SK-N-SH treated with all-trans-retinoic acid at 6 μM for 48 hours (cell line): ENCODE data around the gene KCNH1.

Experiments
- ISL1 ChIP-seq: fragments of 250-450 bp; sonication (Bioruptor Pico); IDR thresholded peaks from 2 replicates; pipeline ENCODE4 v2.1.2; 2022; ENCODE audit warnings: mild to moderate bottlenecking, moderate library complexity
- TSHZ2 ChIP-seq: fragments of 250-450 bp; sonication (Bioruptor Pico); IDR thresholded peaks from 2 replicates; pipeline ENCODE4 v1.5.0; 2020; ENCODE audit warnings: mild to moderate bottlenecking, moderate library complexity
- ZNF70 ChIP-seq: fragments of 450-650 bp; formaldehyde crosslinking; IDR thresholded peaks from 2 replicates; pipeline ENCODE4 v1.5.0; 2020; ENCODE audit warnings: mild to moderate bottlenecking, moderate library complexity
- TF ChIP-seq, protein P1 (sequence below): fragments of 250-450 bp; sonication (Bioruptor Pico); IDR thresholded peaks from 2 replicates; pipeline ENCODE4 v1.8.0; 2020; ENCODE audit warnings: mild to moderate bottlenecking, moderate library complexity, borderline replicate concordance

GRCh38 chr1:210750468-210750867 lies 383.5 kb downstream of the KCNH1 start:
- TF ChIP-seq ISL1 (CRISPR knock-in tag) (no peak), ZNF70 (CRISPR knock-in tag) (no peak), TSHZ2 (CRISPR knock-in tag) (no peak)
- TF ChIP-seq, protein P1, sequence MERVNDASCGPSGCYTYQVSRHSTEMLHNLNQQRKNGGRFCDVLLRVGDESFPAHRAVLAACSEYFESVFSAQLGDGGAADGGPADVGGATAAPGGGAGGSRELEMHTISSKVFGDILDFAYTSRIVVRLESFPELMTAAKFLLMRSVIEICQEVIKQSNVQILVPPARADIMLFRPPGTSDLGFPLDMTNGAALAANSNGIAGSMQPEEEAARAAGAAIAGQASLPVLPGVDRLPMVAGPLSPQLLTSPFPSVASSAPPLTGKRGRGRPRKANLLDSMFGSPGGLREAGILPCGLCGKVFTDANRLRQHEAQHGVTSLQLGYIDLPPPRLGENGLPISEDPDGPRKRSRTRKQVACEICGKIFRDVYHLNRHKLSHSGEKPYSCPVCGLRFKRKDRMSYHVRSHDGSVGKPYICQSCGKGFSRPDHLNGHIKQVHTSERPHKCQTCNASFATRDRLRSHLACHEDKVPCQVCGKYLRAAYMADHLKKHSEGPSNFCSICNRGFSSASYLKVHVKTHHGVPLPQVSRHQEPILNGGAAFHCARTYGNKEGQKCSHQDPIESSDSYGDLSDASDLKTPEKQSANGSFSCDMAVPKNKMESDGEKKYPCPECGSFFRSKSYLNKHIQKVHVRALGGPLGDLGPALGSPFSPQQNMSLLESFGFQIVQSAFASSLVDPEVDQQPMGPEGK (CRISPR knock-in tag): no peak
